Peyer's patch (tissue), 4 donors: ENCODE results near the gene ZNF384.

ENCODE experiments used
- CTCF ChIP-seq, 6 experiments: fragments of 450-650 bp in 4 of 6; fragments of 200-600 bp in 2 of 6; sonication (generic) in 1 of 6; IDR thresholded peaks; one replicate each; pipeline ENCODE4 v1.5.1; 2017 to 2019; ENCODE audit warnings: antibody characterized with exemption in 6 of 6, mild to moderate bottlenecking in 3 of 6, moderate library complexity in 1 of 6
- POLR2A ChIP-seq, 2 donors: fragments of 450-650 bp; IDR thresholded peaks; one replicate each; pipeline ENCODE4 v1.5.1; 2017; ENCODE audit warnings: antibody characterized with exemption in 2 of 2, mild to moderate bottlenecking in 2 of 2, moderate library complexity in 2 of 2

GRCh38 chr12:6653987-6654386 is 35.2 kb downstream of the ZNF384 start:
- no peak for TF ChIP-seq POLR2A (IDR thresholded peaks at IDR 0.05)
- TF ChIP-seq CTCF (IDR thresholded peaks at IDR 0.05): no peak
